Uterus (tissue), 4 donors: Measurements from ENCODE around the gene TPH2. TPM values are rescaled to one million over a fixed set of nuclear protein-coding genes. Genes with fewer than 3 reads are reported as not detected.

Experiments
- DNase-seq, 2 donors: peaks; one replicate each; pipeline ENCODE4 v3.0.0-alpha.2; 2019 to 2020
- H3K27ac ChIP-seq, 2 donors: fragments of 200-600 bp; sonication (generic); 1 replicate in 1 of 2; 2 replicates in 1 of 2; pipeline ENCODE4 v1.5.1; 2016 to 2018
- H3K27me3 ChIP-seq, 2 donors: fragments of 200-600 bp; sonication (generic); one replicate each; pipeline ENCODE4 v1.5.1; 2018 to 2019; ENCODE audit warnings: control low read depth in 1 of 2
- H3K36me3 ChIP-seq, 2 donors: fragments of 200-600 bp; sonication (generic); one replicate each; pipeline ENCODE4 v1.5.1; 2019; ENCODE audit warnings: control low read depth in 1 of 2
- H3K4me1 ChIP-seq, 2 donors: fragments of 200-600 bp; sonication (generic); one replicate each; pipeline ENCODE4 v1.5.1; 2018 to 2019; ENCODE audit warnings: control low read depth in 1 of 2
- H3K4me3 ChIP-seq, 2 donors: fragments of 200-600 bp; sonication (generic); 1 replicate in 1 of 2; 2 replicates in 1 of 2; pipeline ENCODE4 v1.5.1; 2018 to 2019; ENCODE audit warnings: mild to moderate bottlenecking in 1 of 2
- H3K9me3 ChIP-seq, 2 donors: fragments of 200-600 bp; sonication (generic); one replicate each; pipeline ENCODE4 v1.5.1; 2019; ENCODE audit warnings: control low read depth in 1 of 2
- CTCF ChIP-seq, 4 experiments: fragments of 200-600 bp in 2 of 4; fragments of 450-650 bp in 2 of 4; sonication (generic) in 2 of 4; IDR thresholded peaks; one replicate each; pipeline ENCODE4 v1.5.1; 2016 to 2019; ENCODE audit warnings: antibody characterized with exemption in 4 of 4, mild to moderate bottlenecking in 2 of 4, moderate library complexity in 1 of 4
- POLR2A ChIP-seq, 2 donors: fragments of 450-650 bp; IDR thresholded peaks; one replicate each; pipeline ENCODE4 v1.6.1; 2016; ENCODE audit warnings: antibody characterized with exemption in 2 of 2, mild to moderate bottlenecking in 1 of 2, moderate library complexity in 1 of 2
- intact Hi-C: fragments of 100-400 bp; cut with DNase I; formaldehyde crosslinking; loops from one replicate; pipeline ENCODE4 v1.15.1; 2023; ENCODE audit warnings: low total_unique reads
- total RNA-seq, 4 donors: library from RNA; depleted of rRNA in 3 of 4; stranded (reverse); fragments of >200 nt in 3 of 4; gene quantifications; one replicate each; pipeline versions ENCODE4 v1.1.0 to v1.2.4, GENCODE V29; 2014 to 2023
- donor health status: DM: yes; HTN: yes; CAD: no.

Gene TPH2
- total RNA-seq, 4 donors from 2014 or later, result not detected

- DNase-seq, result no peak
- Histone ChIP-seq H3K4me1 (no peaks in the 10 kb centered on the region), H3K9me3 (no peaks in the 10 kb centered on the region), H3K27ac (no peak overlapping the region), H3K36me3 (no peaks in the 10 kb centered on the region), H3K4me3 (no peak overlapping the region), H3K27me3 (no peaks in the 10 kb centered on the region)
- TF ChIP-seq CTCF (IDR thresholded peaks at IDR 0.05), result no peak
- TF ChIP-seq POLR2A (IDR thresholded peaks at IDR 0.05), result no peak
- intact Hi-C loops, result no loop called here
Measured at GRCh38 chr12:71904629-71905028, 34.0 kb upstream of the TPH2 start.

- intact Hi-C loops, result no loop called here
- H3K27ac ChIP-seq, result no peak overlapping the region
- H3K4me1 ChIP-seq, result no peaks in the 10 kb centered on the region
Measured at GRCh38 chr12:71935594-71935993, 3.1 kb upstream of the TPH2 start.

GRCh38 chr12:71940068-71940467, 1.4 kb downstream of the TPH2 start:
- Histone ChIP-seq H3K27me3 (peaks cover 0 to 5% of the 10 kb centered on the region in 2 donors), H3K9me3 (no peaks in the 10 kb centered on the region), H3K4me3 (no peak overlapping the region), H3K36me3 (no peaks in the 10 kb centered on the region), H3K27ac (no peak overlapping the region), H3K4me1 (no peaks in the 10 kb centered on the region)
- TF ChIP-seq CTCF (IDR thresholded peaks at IDR 0.05) (no peak), POLR2A (IDR thresholded peaks at IDR 0.05) (no peak)
- intact Hi-C loops, result no loop called here
- DNase-seq, result no peak

More at GRCh38 chr12:71935594-71935993, 3.1 kb upstream of the TPH2 start:
- TF ChIP-seq POLR2A (IDR thresholded peaks at IDR 0.05) (no peak), CTCF (IDR thresholded peaks at IDR 0.05) (no peak)
- Histone ChIP-seq H3K36me3 (no peaks in the 10 kb centered on the region), H3K27me3 (peaks cover 0 to 5% of the 10 kb centered on the region in 2 donors), H3K9me3 (no peaks in the 10 kb centered on the region), H3K4me3 (no peak overlapping the region)
- no peak for DNase-seq

- intact Hi-C loops, result no loop called here
- Histone ChIP-seq H3K4me3 (no peak overlapping the region), H3K27me3 (peaks cover 0 to 5% of the 10 kb centered on the region in 2 donors), H3K4me1 (no peaks in the 10 kb centered on the region), H3K27ac (no peak overlapping the region), H3K9me3 (no peaks in the 10 kb centered on the region), H3K36me3 (no peaks in the 10 kb centered on the region)
- no peak for TF ChIP-seq CTCF (IDR thresholded peaks at IDR 0.05)
- no peak for TF ChIP-seq POLR2A (IDR thresholded peaks at IDR 0.05)
- DNase-seq, result no peak
Measured at GRCh38 chr12:71941174-71941573, 2.5 kb downstream of the TPH2 start.

- no peak for DNase-seq
- H3K27me3 ChIP-seq, result peaks cover 0 to 5% of the 10 kb centered on the region in 2 donors
- intact Hi-C loops, result no loop called here
- H3K36me3 ChIP-seq, result no peaks in the 10 kb centered on the region
- H3K4me3 ChIP-seq, result no peak overlapping the region
- H3K9me3 ChIP-seq, result no peaks in the 10 kb centered on the region
- H3K27ac ChIP-seq, result no peak overlapping the region
- no peak for TF ChIP-seq POLR2A (IDR thresholded peaks at IDR 0.05)
- no peak for TF ChIP-seq CTCF (IDR thresholded peaks at IDR 0.05)
- H3K4me1 ChIP-seq, result no peaks in the 10 kb centered on the region
Measured at GRCh38 chr12:71942259-71942658, 3.6 kb downstream of the TPH2 start.
